Parathyroid adenoma (tissue), 2 donors: ENCODE data around the gene LPP.
"Not testable (repeated sequence)": the region's sequence is repeated elsewhere in the genome, so short reads cannot be mapped to it uniquely, and the experiment has no call there.

Experiments used
- H2AFZ ChIP-seq: fragments of 300-600 bp; sonication (generic); one replicate; pipeline ENCODE4 v1.7.0; 2017; ENCODE audit warnings: antibody characterized with exemption, mild to moderate bottlenecking
- H3K27ac ChIP-seq: fragments of 300-600 bp; sonication (generic); one replicate; pipeline ENCODE4 v1.7.0; 2017
- H3K27me3 ChIP-seq: fragments of 300-600 bp; sonication (generic); one replicate; pipeline ENCODE4 v1.7.0; 2017; ENCODE audit warnings: low read length; ENCODE audit not compliant: control insufficient read depth, insufficient read depth
- H3K36me3 ChIP-seq: fragments of 300-600 bp; sonication (generic); one replicate; pipeline ENCODE4 v1.7.0; 2017; ENCODE audit warnings: low read length; ENCODE audit not compliant: control insufficient read depth, insufficient read depth
- H3K4me1 ChIP-seq: fragments of 300-600 bp; sonication (generic); one replicate; pipeline ENCODE4 v1.7.0; 2017; ENCODE audit warnings: control low read depth
- H3K4me2 ChIP-seq: fragments of 300-600 bp; sonication (generic); one replicate; pipeline ENCODE4 v1.7.0; 2017; ENCODE audit warnings: low read length
- H3K4me3 ChIP-seq: fragments of 300-600 bp; sonication (generic); one replicate; pipeline ENCODE4 v1.7.0; 2017; ENCODE audit warnings: low read depth, low read length
- H3K79me2 ChIP-seq: fragments of 300-600 bp; sonication (generic); one replicate; pipeline ENCODE4 v1.7.0; 2017; ENCODE audit warnings: control low read depth
- H3K9ac ChIP-seq: fragments of 300-600 bp; sonication (generic); one replicate; pipeline ENCODE4 v1.7.0; 2017; ENCODE audit warnings: mild to moderate bottlenecking
- H3K9me3 ChIP-seq: fragments of 300-600 bp; sonication (generic); one replicate; pipeline ENCODE4 v1.7.0; 2017; ENCODE audit warnings: low read length; ENCODE audit not compliant: control insufficient read depth
- TF ChIP-seq, protein P1 (sequence below): fragments of 300-600 bp; sonication (generic); IDR thresholded peaks from one replicate; pipeline ENCODE4 v1.7.0; 2017; ENCODE audit warnings: antibody characterized with exemption, mild to moderate bottlenecking
- donor health status: primary hyperparathyroidism.

Gene LPP

DNA sequence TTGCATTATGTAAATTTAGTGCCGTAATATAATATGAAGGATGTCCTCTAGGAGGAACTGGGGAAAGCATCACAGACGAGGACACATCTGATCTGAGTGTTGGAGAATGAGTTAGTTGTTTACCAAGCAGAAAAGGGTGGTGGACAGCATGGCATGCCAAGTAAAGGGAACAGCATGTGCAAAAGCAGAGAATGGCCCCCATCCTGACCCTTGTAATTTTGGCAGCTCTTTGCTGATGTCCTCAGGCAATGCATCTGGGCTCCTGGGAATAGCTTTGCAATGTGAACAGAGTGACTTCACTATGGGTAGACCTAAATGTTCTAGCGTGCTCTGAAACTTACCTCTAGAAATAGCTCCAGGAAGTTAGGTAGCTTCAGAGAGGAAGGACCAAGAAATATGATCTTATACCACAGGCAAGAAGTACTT is 263.3 kb downstream of the LPP start:
- no peak overlapping the region for H3K4me2 ChIP-seq
- H2AFZ ChIP-seq, result no peak overlapping the region
- H3K9me3 ChIP-seq, result no peaks in the 10 kb centered on the region
- no peak overlapping the region for H3K9ac ChIP-seq
- H3K27me3 ChIP-seq, result no peaks in the 10 kb centered on the region
- TF ChIP-seq, protein P1, sequence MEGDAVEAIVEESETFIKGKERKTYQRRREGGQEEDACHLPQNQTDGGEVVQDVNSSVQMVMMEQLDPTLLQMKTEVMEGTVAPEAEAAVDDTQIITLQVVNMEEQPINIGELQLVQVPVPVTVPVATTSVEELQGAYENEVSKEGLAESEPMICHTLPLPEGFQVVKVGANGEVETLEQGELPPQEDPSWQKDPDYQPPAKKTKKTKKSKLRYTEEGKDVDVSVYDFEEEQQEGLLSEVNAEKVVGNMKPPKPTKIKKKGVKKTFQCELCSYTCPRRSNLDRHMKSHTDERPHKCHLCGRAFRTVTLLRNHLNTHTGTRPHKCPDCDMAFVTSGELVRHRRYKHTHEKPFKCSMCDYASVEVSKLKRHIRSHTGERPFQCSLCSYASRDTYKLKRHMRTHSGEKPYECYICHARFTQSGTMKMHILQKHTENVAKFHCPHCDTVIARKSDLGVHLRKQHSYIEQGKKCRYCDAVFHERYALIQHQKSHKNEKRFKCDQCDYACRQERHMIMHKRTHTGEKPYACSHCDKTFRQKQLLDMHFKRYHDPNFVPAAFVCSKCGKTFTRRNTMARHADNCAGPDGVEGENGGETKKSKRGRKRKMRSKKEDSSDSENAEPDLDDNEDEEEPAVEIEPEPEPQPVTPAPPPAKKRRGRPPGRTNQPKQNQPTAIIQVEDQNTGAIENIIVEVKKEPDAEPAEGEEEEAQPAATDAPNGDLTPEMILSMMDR, result no peak
- H3K27ac ChIP-seq, result no peak overlapping the region
- no peaks in the 10 kb centered on the region for H3K36me3 ChIP-seq
- H3K4me1 ChIP-seq, result no peaks in the 10 kb centered on the region
- H3K79me2 ChIP-seq, result peaks cover 2% of the 10 kb centered on the region
- no peak overlapping the region for H3K4me3 ChIP-seq

DNA sequence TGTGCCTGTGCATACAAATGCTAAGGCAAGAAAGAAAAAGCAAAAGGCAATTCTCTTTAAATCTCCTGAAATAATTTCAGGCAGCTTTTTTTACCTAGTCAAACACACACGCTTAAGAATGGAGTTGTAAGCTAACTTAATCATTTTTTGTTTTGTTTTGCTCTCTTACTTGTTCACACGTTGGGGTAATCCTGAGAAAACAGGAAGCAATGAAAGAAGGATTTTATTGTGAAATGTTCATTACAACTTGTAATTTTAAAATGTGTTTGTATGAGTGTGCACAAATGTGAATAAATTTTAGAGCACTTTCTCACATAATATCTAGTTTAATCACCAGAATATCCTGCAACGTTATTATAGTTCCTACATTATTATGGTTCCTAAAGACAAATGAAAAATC is 263.8 kb downstream of the LPP start:
- no peak overlapping the region for H3K27ac ChIP-seq

DNA sequence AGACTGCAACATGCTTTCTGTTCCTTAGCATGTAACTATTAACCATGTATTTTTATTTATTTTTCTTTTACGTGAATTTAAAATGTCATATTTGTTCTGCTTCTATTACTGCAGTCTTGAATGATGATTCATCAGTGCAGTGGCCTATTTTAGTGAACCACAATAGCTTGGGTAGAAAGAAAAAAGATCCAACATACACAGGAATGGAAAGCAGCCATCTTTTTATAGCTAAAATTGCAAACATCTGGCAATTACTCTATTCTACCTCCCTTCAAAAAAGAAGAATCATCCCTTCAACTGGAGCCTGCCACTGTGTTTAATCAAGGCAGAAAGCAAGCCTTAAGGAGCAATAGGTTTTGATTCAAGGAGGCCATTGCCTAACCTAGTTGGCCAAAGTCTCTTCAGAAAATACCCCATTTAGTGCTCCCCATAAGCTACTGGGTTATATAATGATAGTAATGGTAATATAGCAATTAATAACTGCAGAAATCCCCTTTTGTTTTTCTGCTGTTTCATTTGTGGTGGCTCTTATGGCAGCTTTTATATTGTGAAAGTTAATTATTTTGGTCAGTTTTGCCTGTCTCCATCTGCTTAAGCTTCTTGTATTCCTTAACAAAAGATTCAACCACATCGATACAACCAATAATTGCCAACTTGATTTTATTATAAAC is 267.3 kb downstream of the LPP start:
- H3K36me3 ChIP-seq, result no peaks in the 10 kb centered on the region
- TF ChIP-seq, protein P1, result no peak

More for the DNA sequence above, 263.8 kb downstream of the LPP start:
- no peak overlapping the region for H2AFZ ChIP-seq
- H3K36me3 ChIP-seq, result no peaks in the 10 kb centered on the region
- no peaks in the 10 kb centered on the region for H3K9me3 ChIP-seq
- TF ChIP-seq, protein P1, result no peak
- H3K27me3 ChIP-seq, result no peaks in the 10 kb centered on the region
- no peak overlapping the region for H3K4me2 ChIP-seq
- no peak overlapping the region for H3K9ac ChIP-seq
- H3K4me1 ChIP-seq, result no peaks in the 10 kb centered on the region
- H3K79me2 ChIP-seq, result peaks cover 2% of the 10 kb centered on the region
- H3K4me3 ChIP-seq, result no peak overlapping the region

DNA sequence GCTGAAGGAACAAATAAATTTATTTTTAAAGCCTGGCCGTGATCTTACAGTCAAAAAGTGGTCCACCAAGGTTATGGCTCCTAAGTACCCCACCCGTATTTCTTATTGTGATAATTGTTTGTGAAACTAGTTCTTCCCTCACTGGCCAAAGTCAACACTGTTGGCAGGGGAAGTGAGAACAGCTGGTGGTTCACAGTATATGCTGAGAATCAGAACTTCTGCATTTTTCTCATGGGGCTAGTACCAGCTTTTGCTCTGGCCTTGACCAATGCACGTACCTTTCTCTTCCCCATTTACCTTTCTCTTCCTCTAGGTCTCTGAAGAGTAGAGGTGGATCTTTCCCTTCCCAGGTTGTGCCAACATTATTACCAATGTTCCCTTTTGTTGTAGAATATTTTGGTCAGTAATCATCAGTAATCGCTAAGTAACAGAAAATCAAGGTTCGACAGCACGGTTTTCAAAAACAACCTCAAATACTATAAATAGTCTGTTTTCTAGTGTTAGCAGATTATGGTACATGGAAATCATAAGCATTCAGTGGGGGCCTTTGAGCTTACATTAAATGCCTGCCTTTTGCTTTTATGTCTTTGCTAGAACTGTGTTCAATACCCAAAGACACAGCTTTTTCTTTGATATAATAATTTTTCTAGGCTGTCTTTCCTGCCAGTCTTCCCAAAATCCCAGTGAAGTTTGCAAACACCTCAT is 268.0 kb downstream of the LPP start:
- no peak overlapping the region for H3K4me3 ChIP-seq
- H3K79me2 ChIP-seq, result no peaks in the 10 kb centered on the region
- no peaks in the 10 kb centered on the region for H3K9me3 ChIP-seq
- TF ChIP-seq, protein P1, result no peak
- no peak overlapping the region for H3K9ac ChIP-seq
- no peak overlapping the region for H2AFZ ChIP-seq
- H3K27me3 ChIP-seq, result no peaks in the 10 kb centered on the region
- H3K36me3 ChIP-seq, result no peaks in the 10 kb centered on the region
- H3K4me1 ChIP-seq, result no peaks in the 10 kb centered on the region
- no peak overlapping the region for H3K27ac ChIP-seq
- H3K4me2 ChIP-seq, result no peak overlapping the region

More for the DNA sequence above, 267.3 kb downstream of the LPP start:
- Histone ChIP-seq H3K27me3 (no peaks in the 10 kb centered on the region), H2AFZ (no peak overlapping the region), H3K4me3 (no peak overlapping the region), H3K4me1 (no peaks in the 10 kb centered on the region), H3K9ac (no peak overlapping the region), H3K4me2 (no peak overlapping the region), H3K27ac (no peak overlapping the region), H3K9me3 (no peaks in the 10 kb centered on the region), H3K79me2 (no peaks in the 10 kb centered on the region)

DNA sequence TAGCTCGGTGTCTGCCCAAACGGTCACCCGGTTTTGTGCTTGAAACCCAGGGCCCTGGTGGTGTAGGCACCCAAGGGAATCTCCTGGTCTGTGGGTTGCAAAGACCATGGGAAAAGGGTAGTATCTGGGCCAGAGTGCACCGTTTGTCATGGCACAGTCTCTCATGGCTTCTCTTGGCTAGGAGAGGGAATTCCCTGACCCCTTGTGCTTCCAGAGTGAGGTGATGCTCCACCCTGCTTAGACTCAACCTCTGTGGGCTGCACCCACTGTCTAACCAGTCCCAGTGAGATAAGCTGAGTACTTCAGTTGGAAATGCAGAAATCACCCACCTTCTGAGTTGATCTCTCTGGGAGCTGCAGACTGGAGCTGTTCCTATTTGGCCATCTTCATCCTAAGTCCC is 274.0 kb downstream of the LPP start:
- H3K9ac ChIP-seq, H2AFZ ChIP-seq, H3K4me2 ChIP-seq, H3K27me3 ChIP-seq, H3K27ac ChIP-seq, H3K4me1 ChIP-seq, H3K4me3 ChIP-seq, H3K9me3 ChIP-seq, H3K36me3 ChIP-seq, H3K79me2 ChIP-seq: not testable (repeated sequence)
